GM12878 (cell line): Measurements from ENCODE around the gene MAN2A1.

Experiments
- HDAC2 ChIP-seq: fragments of 200-600 bp; sonication (generic); IDR thresholded peaks from 2 replicates; pipeline ENCODE4 v1.6.1; 2017
- KDM1A ChIP-seq: fragments of 200-600 bp; sonication (generic); IDR thresholded peaks from 2 replicates; pipeline ENCODE4 v1.6.1; 2016; ENCODE audit warnings: borderline replicate concordance
- MTA3 ChIP-seq: IDR thresholded peaks from 2 replicates; pipeline ENCODE4 v1.6.1; 2012; ENCODE audit warnings: low read length, inconsistent platforms, borderline replicate concordance
- TF ChIP-seq, protein P1 (sequence below), 3 experiments: IDR thresholded peaks in 2 of 3; conservative IDR thresholded peaks in 1 of 3; 2 replicates each; pipeline ENCODE4 v1.5.1; 2011; ENCODE audit warnings: low read depth in 3 of 3, low read length in 3 of 3, mild to moderate bottlenecking in 3 of 3, control low read depth in 2 of 3, moderate library complexity in 2 of 3, inconsistent platforms in 1 of 3, mixed read lengths in 1 of 3; ENCODE audit not compliant: control insufficient read depth in 2 of 3, insufficient read depth in 1 of 3; ENCODE audit errors: extremely low read depth in 1 of 3
- TF ChIP-seq, protein P2 (sequence below): IDR thresholded peaks from 2 replicates; pipeline ENCODE4 v1.6.1; 2011; ENCODE audit warnings: low read depth, low read length, improper control_type of control experiment, borderline replicate concordance

DNA sequence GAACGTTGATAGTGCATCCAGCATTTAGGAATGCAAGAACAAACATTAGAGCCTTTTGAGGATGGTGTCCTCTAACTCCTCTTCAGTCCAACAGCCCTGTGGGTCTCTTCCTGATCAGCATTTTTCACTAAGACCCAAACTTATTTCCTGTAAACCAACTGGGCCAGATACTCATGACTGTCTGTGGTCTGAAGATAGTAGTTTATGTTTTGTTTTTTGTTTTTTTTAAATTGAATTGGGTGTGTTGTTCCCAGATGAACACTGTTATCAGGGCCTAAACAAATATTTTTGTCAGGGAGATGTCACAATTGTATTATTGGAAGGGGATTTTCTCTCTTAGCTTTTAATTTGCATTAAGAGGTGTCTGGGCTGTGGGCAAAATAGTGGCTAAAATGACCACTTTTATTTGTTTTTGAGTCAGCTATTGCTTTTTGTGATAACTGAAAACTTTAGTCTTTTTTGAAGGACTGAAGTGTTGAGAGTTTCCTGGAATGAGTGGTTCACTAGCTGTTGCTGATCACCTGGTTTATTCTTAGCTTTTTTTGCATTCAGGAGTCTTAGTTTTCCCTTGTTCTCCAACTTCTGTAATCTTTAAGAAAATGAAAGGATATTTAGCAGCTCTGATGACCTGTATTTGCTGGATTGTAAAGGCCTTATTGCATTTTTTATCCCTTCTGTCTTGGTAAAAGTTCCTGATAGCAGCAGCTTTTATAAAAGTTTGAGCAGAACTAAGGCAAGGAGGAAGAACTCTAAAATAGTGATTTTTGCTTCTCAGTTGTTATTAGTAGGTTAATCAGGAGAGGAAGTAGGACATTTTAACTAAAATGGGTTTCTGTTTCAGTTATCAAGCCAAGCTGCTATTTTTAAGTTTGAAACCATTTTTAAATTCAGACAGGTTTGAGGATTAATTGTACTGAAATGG, 5.5 kb downstream of the MAN2A1 start:
- TF ChIP-seq, protein P1, sequence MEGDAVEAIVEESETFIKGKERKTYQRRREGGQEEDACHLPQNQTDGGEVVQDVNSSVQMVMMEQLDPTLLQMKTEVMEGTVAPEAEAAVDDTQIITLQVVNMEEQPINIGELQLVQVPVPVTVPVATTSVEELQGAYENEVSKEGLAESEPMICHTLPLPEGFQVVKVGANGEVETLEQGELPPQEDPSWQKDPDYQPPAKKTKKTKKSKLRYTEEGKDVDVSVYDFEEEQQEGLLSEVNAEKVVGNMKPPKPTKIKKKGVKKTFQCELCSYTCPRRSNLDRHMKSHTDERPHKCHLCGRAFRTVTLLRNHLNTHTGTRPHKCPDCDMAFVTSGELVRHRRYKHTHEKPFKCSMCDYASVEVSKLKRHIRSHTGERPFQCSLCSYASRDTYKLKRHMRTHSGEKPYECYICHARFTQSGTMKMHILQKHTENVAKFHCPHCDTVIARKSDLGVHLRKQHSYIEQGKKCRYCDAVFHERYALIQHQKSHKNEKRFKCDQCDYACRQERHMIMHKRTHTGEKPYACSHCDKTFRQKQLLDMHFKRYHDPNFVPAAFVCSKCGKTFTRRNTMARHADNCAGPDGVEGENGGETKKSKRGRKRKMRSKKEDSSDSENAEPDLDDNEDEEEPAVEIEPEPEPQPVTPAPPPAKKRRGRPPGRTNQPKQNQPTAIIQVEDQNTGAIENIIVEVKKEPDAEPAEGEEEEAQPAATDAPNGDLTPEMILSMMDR (IDR thresholded peaks at IDR 0.05 in 2 of 3, conservative IDR thresholded peaks at IDR 0.05 in 1 of 3; ENCODE audit: control insufficient read depth in 2 of 3, extremely low read depth in 1 of 3, insufficient read depth in 1 of 3, low read depth in 3 of 3, low read length in 3 of 3), result no peak
- no peak for TF ChIP-seq HDAC2
- TF ChIP-seq, protein P2, sequence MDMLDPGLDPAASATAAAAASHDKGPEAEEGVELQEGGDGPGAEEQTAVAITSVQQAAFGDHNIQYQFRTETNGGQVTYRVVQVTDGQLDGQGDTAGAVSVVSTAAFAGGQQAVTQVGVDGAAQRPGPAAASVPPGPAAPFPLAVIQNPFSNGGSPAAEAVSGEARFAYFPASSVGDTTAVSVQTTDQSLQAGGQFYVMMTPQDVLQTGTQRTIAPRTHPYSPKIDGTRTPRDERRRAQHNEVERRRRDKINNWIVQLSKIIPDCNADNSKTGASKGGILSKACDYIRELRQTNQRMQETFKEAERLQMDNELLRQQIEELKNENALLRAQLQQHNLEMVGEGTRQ, result no peak
- no peak for TF ChIP-seq KDM1A
- TF ChIP-seq MTA3, result peak; percentile 36; the same call in 1 of the 2 replicates
